HEK293 (cell line): ENCODE measurements around the gene RAB40AL.

Experiments
- CTCF ChIA-PET: fragments of 350-600 bp; formaldehyde crosslinking; extraction: SDS; loops from one replicate; lab custom pipeline; 2021; ENCODE audit warnings: antibody characterized with exemption; lab: Yijun Ruan, JAX
- POLR2A ChIA-PET: fragments of 300-600 bp; formaldehyde crosslinking; extraction: SDS; loops from one replicate; lab custom pipeline; 2020; ENCODE audit warnings: antibody characterized with exemption, inconsistent platforms; lab: Yijun Ruan, JAX
- H3K27ac ChIP-seq: fragments of 200-500 bp; sonication (Bioruptor generic); 2 replicates; pipeline ENCODE4 v1.5.1; 2014; ENCODE audit warnings: low read depth, low read length, control low read depth, inconsistent platforms; ENCODE audit errors: extremely low read depth
- H3K36me3 ChIP-seq, 2 experiments: fragments of 200-500 bp in 1 of 2; sonication (Bioruptor generic) in 1 of 2; 1 replicate in 1 of 2; 2 replicates in 1 of 2; pipeline ENCODE4 v1.5.1; 2014 to 2017; ENCODE audit warnings: inconsistent platforms in 2 of 2, low read length in 2 of 2; ENCODE audit not compliant: control insufficient read depth in 2 of 2, insufficient read depth in 1 of 2
- H3K4me1 ChIP-seq: fragments of 200-500 bp; sonication (Bioruptor generic); 2 replicates; pipeline ENCODE4 v1.5.1; 2014; ENCODE audit warnings: mild to moderate bottlenecking, low read length, inconsistent platforms; ENCODE audit not compliant: control insufficient read depth, insufficient read depth
- H3K4me3 ChIP-seq: 2 replicates; pipeline ENCODE4 v1.5.1; 2011; ENCODE audit warnings: low read depth, mild to moderate bottlenecking, control low read depth, low read length, moderate library complexity
- H3K9me3 ChIP-seq: fragments of 200-500 bp; sonication (Bioruptor generic); 2 replicates; pipeline ENCODE4 v1.5.1; 2014; ENCODE audit warnings: low read depth, low read length, inconsistent platforms; ENCODE audit not compliant: control insufficient read depth, insufficient read depth
- BCL11A ChIP-seq: fragments of 450-650 bp; formaldehyde crosslinking; IDR thresholded peaks from 2 replicates; pipeline ENCODE4 v1.5.1; 2016; ENCODE audit warnings: low read depth, missing biosample characterization, missing genetic modification characterization
- FEZF1 ChIP-seq: fragments of 450-650 bp; formaldehyde crosslinking; IDR thresholded peaks from 2 replicates; pipeline ENCODE4 v1.5.1; 2016; ENCODE audit warnings: missing biosample characterization, missing genetic modification characterization
- OSR2 ChIP-seq: fragments of 450-650 bp; formaldehyde crosslinking; IDR thresholded peaks from 2 replicates; pipeline ENCODE4 v1.5.1; 2016; ENCODE audit warnings: missing biosample characterization, missing genetic modification characterization
- REPIN1 ChIP-seq: fragments of 450-650 bp; formaldehyde crosslinking; IDR thresholded peaks from 2 replicates; pipeline ENCODE4 v1.5.1; 2017; ENCODE audit warnings: missing biosample characterization, missing genetic modification characterization, low read depth
- SCRT2 ChIP-seq: fragments of 450-650 bp; formaldehyde crosslinking; IDR thresholded peaks from 2 replicates; pipeline ENCODE4 v1.5.1; 2016; ENCODE audit warnings: missing biosample characterization, missing genetic modification characterization
- ZFP37 ChIP-seq: fragments of 450-650 bp; formaldehyde crosslinking; IDR thresholded peaks from 2 replicates; pipeline ENCODE4 v1.5.1; 2016; ENCODE audit warnings: missing biosample characterization, missing genetic modification characterization
- ZNF140 ChIP-seq: fragments of 450-650 bp; formaldehyde crosslinking; IDR thresholded peaks from 2 replicates; pipeline ENCODE4 v1.5.1; 2016; ENCODE audit warnings: missing biosample characterization, missing genetic modification characterization
- ZNF169 ChIP-seq: fragments of 450-650 bp; formaldehyde crosslinking; IDR thresholded peaks from 2 replicates; pipeline ENCODE4 v1.5.1; 2016; ENCODE audit warnings: missing biosample characterization, missing genetic modification characterization
- ZNF214 ChIP-seq: fragments of 450-650 bp; formaldehyde crosslinking; IDR thresholded peaks from 2 replicates; pipeline ENCODE4 v1.5.1; 2017; ENCODE audit warnings: missing biosample characterization, mild to moderate bottlenecking, missing genetic modification characterization, borderline replicate concordance
- ZNF223 ChIP-seq: fragments of 450-650 bp; formaldehyde crosslinking; IDR thresholded peaks from 2 replicates; pipeline ENCODE4 v1.5.1; 2016; ENCODE audit warnings: missing biosample characterization, missing genetic modification characterization
- ZNF37A ChIP-seq: fragments of 450-650 bp; IDR thresholded peaks from 2 replicates; pipeline ENCODE4 v1.5.1; 2018; ENCODE audit warnings: missing biosample characterization, missing genetic modification characterization
- ZNF549 ChIP-seq: fragments of 450-650 bp; IDR thresholded peaks from 2 replicates; pipeline ENCODE4 v1.5.1; 2018; ENCODE audit warnings: missing biosample characterization, missing genetic modification characterization, mild to moderate bottlenecking, inconsistent platforms, moderate library complexity
- ZNF76 ChIP-seq: fragments of 450-650 bp; formaldehyde crosslinking; IDR thresholded peaks from 2 replicates; pipeline ENCODE4; 2016; ENCODE audit warnings: low read depth, missing biosample characterization, missing genetic modification characterization, borderline replicate concordance
- ZNF830 ChIP-seq: fragments of 450-650 bp; IDR thresholded peaks from 2 replicates; pipeline ENCODE4 v1.5.0; 2018; ENCODE audit warnings: missing biosample characterization, missing genetic modification characterization, low read depth, mild to moderate bottlenecking, moderate library complexity
- ZNF837 ChIP-seq: fragments of 450-650 bp; formaldehyde crosslinking; IDR thresholded peaks from 2 replicates; pipeline ENCODE4 v1.5.1; 2016; ENCODE audit warnings: missing biosample characterization, missing genetic modification characterization
- TF ChIP-seq, protein P1 (sequence below): fragments of 450-650 bp; formaldehyde crosslinking; IDR thresholded peaks from 2 replicates; pipeline ENCODE4 v1.5.1; 2016; ENCODE audit warnings: missing biosample characterization, missing genetic modification characterization
- TF ChIP-seq, protein P2 (sequence below): fragments of 450-650 bp; formaldehyde crosslinking; IDR thresholded peaks from 2 replicates; pipeline ENCODE4 v1.5.1; 2016; ENCODE audit warnings: missing biosample characterization, missing genetic modification characterization, borderline replicate concordance
- TF ChIP-seq, protein P3 (sequence below): fragments of 450-650 bp; formaldehyde crosslinking; conservative IDR thresholded peaks from 2 replicates; pipeline ENCODE4 v1.5.1; 2016; ENCODE audit warnings: low read depth, missing biosample characterization, missing genetic modification characterization
- TF ChIP-seq, protein P4 (sequence below): fragments of 450-650 bp; formaldehyde crosslinking; IDR thresholded peaks from 2 replicates; pipeline ENCODE4 v1.5.1; 2016; ENCODE audit warnings: missing biosample characterization, missing genetic modification characterization
- TF ChIP-seq, protein P5 (sequence below): fragments of 450-650 bp; formaldehyde crosslinking; IDR thresholded peaks from 2 replicates; pipeline ENCODE4 v1.5.1; 2016; ENCODE audit warnings: missing biosample characterization, missing genetic modification characterization

Gene RAB40AL

DNA sequence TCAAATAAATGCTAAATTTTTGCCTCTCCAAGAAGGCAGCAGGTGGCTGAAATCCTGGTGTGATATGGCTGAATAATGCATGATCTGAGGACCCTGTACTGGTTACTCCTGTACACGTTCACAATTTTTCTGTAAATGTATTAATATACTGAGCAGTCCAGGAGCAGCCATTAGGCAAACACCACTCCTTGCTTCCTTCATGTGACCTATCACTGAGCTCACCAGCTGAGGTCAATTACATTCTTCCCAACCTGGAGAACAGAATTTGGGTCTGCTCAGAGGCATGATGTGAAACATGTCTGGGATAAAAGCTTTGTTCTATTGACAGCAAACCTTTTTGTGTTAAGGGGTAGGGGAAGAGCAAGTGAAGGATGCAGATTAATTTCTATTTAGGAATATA lies 26.9 kb downstream of the RAB40AL start:
- H3K27ac ChIP-seq, result no peak overlapping the region
- H3K36me3 ChIP-seq, result no peaks in the 10 kb centered on the region
- no peaks in the 10 kb centered on the region for H3K9me3 ChIP-seq
- CTCF ChIA-PET, result interaction anchor here (0.5 to 6.2 kb wide), 2 partner anchors 13 to 64 kb away, joined by 3 to 60 read pairs; no protein-coding TSS in a partner anchor
- no peak for TF ChIP-seq ZNF140 (tag by site-specific recombination)
- POLR2A ChIA-PET, result no interaction called here
- H3K4me1 ChIP-seq, result no peaks in the 10 kb centered on the region
- no peak overlapping the region for H3K4me3 ChIP-seq

DNA sequence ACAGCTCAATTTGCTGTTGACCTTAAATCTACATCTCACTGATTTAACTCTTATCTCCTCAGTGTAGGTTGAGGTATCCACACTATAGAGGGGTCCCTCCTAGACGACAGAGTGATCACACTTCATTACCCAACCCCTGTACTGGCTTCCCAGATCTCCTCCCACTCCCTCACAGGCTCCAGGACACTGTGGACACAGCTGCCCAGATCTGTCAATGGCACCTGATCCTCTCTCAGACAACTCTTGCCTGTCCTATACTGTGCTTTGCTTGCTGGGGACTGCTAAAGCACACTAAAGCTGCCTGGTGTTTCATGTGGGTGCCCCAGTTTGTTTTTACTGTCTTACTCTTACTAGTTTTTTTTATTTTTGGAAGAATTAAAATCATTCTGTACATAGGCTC lies 27.9 kb downstream of the RAB40AL start:
- TF ChIP-seq, protein P1, sequence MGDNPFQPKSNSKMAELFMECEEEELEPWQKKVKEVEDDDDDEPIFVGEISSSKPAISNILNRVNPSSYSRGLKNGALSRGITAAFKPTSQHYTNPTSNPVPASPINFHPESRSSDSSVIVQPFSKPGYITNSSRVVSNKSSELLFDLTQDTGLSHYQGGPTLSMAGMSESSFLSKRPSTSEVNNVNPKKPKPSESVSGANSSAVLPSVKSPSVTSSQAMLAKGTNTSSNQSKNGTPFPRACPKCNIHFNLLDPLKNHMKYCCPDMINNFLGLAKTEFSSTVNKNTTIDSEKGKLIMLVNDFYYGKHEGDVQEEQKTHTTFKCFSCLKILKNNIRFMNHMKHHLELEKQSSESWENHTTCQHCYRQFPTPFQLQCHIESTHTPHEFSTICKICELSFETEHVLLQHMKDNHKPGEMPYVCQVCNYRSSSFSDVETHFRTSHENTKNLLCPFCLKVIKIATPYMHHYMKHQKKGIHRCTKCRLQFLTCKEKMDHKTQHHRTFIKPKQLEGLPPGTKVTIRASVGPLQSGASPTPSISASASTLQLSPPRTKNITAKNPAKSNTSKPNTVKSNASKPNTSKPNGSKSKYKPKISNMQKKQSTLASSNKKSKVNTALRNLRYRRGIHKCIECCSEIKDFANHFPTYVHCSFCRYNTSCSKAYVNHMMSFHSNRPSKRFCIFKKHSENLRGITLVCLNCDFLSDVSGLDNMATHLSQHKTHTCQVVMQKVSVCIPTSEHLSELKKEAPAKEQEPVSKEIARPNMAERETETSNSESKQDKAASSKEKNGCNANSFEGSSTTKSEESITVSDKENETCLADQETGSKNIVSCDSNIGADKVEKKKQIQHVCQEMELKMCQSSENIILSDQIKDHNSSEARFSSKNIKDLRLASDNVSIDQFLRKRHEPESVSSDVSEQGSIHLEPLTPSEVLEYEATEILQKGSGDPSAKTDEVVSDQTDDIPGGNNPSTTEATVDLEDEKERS (tag by site-specific recombination), result no peak
- TF ChIP-seq BCL11A (tag by site-specific recombination) (no peak), ZNF140 (tag by site-specific recombination) (no peak), ZNF830 (no peak), OSR2 (no peak), REPIN1 (no peak), ZNF549 (tag by site-specific recombination) (no peak), ZNF837 (tag by site-specific recombination) (no peak), ZNF76 (no peak)
- TF ChIP-seq, protein P2, sequence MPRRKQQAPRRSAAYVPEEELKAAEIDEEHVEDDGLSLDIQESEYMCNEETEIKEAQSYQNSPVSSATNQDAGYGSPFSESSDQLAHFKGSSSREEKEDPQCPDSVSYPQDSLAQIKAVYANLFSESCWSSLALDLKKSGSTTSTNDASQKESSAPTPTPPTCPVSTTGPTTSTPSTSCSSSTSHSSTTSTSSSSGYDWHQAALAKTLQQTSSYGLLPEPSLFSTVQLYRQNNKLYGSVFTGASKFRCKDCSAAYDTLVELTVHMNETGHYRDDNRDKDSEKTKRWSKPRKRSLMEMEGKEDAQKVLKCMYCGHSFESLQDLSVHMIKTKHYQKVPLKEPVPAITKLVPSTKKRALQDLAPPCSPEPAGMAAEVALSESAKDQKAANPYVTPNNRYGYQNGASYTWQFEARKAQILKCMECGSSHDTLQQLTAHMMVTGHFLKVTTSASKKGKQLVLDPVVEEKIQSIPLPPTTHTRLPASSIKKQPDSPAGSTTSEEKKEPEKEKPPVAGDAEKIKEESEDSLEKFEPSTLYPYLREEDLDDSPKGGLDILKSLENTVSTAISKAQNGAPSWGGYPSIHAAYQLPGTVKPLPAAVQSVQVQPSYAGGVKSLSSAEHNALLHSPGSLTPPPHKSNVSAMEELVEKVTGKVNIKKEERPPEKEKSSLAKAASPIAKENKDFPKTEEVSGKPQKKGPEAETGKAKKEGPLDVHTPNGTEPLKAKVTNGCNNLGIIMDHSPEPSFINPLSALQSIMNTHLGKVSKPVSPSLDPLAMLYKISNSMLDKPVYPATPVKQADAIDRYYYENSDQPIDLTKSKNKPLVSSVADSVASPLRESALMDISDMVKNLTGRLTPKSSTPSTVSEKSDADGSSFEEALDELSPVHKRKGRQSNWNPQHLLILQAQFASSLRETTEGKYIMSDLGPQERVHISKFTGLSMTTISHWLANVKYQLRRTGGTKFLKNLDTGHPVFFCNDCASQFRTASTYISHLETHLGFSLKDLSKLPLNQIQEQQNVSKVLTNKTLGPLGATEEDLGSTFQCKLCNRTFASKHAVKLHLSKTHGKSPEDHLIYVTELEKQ (tag by site-specific recombination), result no peak
- TF ChIP-seq, protein P3, sequence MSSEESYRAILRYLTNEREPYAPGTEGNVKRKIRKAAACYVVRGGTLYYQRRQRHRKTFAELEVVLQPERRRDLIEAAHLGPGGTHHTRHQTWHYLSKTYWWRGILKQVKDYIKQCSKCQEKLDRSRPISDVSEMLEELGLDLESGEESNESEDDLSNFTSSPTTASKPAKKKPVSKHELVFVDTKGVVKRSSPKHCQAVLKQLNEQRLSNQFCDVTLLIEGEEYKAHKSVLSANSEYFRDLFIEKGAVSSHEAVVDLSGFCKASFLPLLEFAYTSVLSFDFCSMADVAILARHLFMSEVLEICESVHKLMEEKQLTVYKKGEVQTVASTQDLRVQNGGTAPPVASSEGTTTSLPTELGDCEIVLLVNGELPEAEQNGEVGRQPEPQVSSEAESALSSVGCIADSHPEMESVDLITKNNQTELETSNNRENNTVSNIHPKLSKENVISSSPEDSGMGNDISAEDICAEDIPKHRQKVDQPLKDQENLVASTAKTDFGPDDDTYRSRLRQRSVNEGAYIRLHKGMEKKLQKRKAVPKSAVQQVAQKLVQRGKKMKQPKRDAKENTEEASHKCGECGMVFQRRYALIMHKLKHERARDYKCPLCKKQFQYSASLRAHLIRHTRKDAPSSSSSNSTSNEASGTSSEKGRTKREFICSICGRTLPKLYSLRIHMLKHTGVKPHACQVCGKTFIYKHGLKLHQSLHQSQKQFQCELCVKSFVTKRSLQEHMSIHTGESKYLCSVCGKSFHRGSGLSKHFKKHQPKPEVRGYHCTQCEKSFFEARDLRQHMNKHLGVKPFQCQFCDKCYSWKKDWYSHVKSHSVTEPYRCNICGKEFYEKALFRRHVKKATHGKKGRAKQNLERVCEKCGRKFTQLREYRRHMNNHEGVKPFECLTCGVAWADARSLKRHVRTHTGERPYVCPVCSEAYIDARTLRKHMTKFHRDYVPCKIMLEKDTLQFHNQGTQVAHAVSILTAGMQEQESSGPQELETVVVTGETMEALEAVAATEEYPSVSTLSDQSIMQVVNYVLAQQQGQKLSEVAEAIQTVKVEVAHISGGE (tag by site-specific recombination), result no peak
- ChIA-PET CTCF (interaction anchor here (6.2 kb wide), 1 partner anchor 14 kb away, joined by 60 read pairs; no protein-coding TSS in a partner anchor), POLR2A (no interaction called here)
- Histone ChIP-seq H3K9me3 (no peaks in the 10 kb centered on the region), H3K4me1 (no peaks in the 10 kb centered on the region), H3K36me3 (no peaks in the 10 kb centered on the region), H3K27ac (no peak overlapping the region), H3K4me3 (no peak overlapping the region)

DNA sequence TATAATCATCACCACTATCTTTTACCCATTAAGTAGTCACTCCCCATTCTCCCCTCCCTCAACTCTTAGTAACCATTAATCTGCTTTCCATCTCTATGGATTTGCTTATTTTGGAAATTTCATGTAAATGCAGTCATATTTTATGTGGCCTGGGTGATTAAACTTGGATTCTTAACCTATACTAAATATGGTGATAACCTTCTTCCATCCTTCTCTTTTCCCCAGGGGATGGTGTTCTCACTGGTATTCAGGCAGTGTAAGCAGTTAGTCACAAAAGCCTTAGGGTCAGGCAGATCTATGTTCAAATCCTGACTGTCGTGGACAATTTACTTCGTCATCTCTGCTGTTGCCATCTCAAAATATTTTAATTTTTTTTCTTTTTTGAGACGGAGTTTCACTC lies 29.6 kb downstream of the RAB40AL start:
- ChIA-PET CTCF (interaction anchor here (3.1 kb wide), 1 partner anchor 15 kb away, joined by 10 read pairs; no protein-coding TSS in a partner anchor), POLR2A (no interaction called here)
- H3K4me1 ChIP-seq, result no peaks in the 10 kb centered on the region
- H3K27ac ChIP-seq, result no peak overlapping the region
- no peaks in the 10 kb centered on the region; the same call in 1 of the 2 replicates for H3K9me3 ChIP-seq
- no peak overlapping the region for H3K4me3 ChIP-seq
- no peaks in the 10 kb centered on the region for H3K36me3 ChIP-seq
- TF ChIP-seq, protein P4, sequence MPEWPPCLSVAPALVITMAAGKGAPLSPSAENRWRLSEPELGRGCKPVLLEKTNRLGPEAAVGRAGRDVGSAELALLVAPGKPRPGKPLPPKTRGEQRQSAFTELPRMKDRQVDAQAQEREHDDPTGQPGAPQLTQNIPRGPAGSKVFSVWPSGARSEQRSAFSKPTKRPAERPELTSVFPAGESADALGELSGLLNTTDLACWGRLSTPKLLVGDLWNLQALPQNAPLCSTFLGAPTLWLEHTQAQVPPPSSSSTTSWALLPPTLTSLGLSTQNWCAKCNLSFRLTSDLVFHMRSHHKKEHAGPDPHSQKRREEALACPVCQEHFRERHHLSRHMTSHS (tag by site-specific recombination), result no peak
- TF ChIP-seq, protein P5, sequence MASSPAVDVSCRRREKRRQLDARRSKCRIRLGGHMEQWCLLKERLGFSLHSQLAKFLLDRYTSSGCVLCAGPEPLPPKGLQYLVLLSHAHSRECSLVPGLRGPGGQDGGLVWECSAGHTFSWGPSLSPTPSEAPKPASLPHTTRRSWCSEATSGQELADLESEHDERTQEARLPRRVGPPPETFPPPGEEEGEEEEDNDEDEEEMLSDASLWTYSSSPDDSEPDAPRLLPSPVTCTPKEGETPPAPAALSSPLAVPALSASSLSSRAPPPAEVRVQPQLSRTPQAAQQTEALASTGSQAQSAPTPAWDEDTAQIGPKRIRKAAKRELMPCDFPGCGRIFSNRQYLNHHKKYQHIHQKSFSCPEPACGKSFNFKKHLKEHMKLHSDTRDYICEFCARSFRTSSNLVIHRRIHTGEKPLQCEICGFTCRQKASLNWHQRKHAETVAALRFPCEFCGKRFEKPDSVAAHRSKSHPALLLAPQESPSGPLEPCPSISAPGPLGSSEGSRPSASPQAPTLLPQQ (tag by site-specific recombination), result no peak
- TF ChIP-seq ZFP37 (tag by site-specific recombination) (no peak), ZNF169 (tag by site-specific recombination) (no peak), ZNF214 (tag by site-specific recombination) (no peak), SCRT2 (no peak), FEZF1 (no peak), ZNF223 (tag by site-specific recombination) (no peak), ZNF37A (tag by site-specific recombination) (no peak)
